Hepatocyte (in vitro differentiated cells): Measurements from ENCODE around the gene EVC2.

Experiments
- CTCF ChIP-seq: fragments of 200-600 bp; sonication (generic); IDR thresholded peaks from 2 replicates; pipeline ENCODE4 v1.5.1; 2016; ENCODE audit warnings: antibody characterized with exemption, mild to moderate bottlenecking; ENCODE audit not compliant: poor library complexity
- EZH2 ChIP-seq: fragments of 200-600 bp; sonication (generic); IDR thresholded peaks from 2 replicates; pipeline ENCODE4 v1.6.1; 2016; ENCODE audit warnings: antibody characterized with exemption, mild to moderate bottlenecking, borderline replicate concordance
- EZH2phosphoT487 ChIP-seq: fragments of 200-600 bp; sonication (generic); IDR thresholded peaks from one replicate; pipeline ENCODE4 v1.6.1; 2018; ENCODE audit warnings: antibody characterized with exemption, mild to moderate bottlenecking, low read depth, moderate library complexity; ENCODE audit not compliant: unreplicated experiment, severe bottlenecking

GRCh38 chr4:5517372-5517771 lies 191.0 kb downstream of the EVC2 start:
- no peak for TF ChIP-seq CTCF
- TF ChIP-seq EZH2 = no peak
- no peak for TF ChIP-seq EZH2phosphoT487
